Ovary (tissue), 9 donors: ENCODE measurements around the gene FGD4. TPM values are rescaled to one million over a fixed set of nuclear protein-coding genes. Genes with fewer than 3 reads are reported as not detected.

ENCODE experiments used
- DNase-seq, 5 donors: peaks; one replicate each; pipeline ENCODE4 v3.0.0-alpha.2; 2019 to 2020
- H3K27ac ChIP-seq, 2 donors: fragments of 200-600 bp; one replicate each; pipeline versions ENCODE4 v1.5.1 to v1.8.0; 2019 to 2022
- H3K27me3 ChIP-seq: fragments of 200-600 bp; one replicate; pipeline ENCODE4 v1.8.0; 2022
- H3K36me3 ChIP-seq: fragments of 200-600 bp; sonication (generic); one replicate; pipeline ENCODE4 v1.5.1; 2019
- H3K4me1 ChIP-seq: one replicate; pipeline ENCODE4 v1.8.1; 2013; ENCODE audit warnings: mild to moderate bottlenecking, moderate library complexity; ENCODE audit not compliant: insufficient read depth
- H3K4me3 ChIP-seq: fragments of 200-600 bp; sonication (generic); one replicate; pipeline ENCODE4 v1.5.1; 2017
- H3K9me3 ChIP-seq, 2 donors: fragments of 200-600 bp in 1 of 2; sonication (generic) in 1 of 2; one replicate each; pipeline versions ENCODE4 v1.5.1 to v1.8.1; 2013 to 2019; ENCODE audit warnings: mild to moderate bottlenecking in 1 of 2, moderate library complexity in 1 of 2
- CTCF ChIP-seq, 3 donors: fragments of 450-650 bp in 2 of 3; fragments of 200-600 bp in 1 of 3; IDR thresholded peaks; one replicate each; pipeline versions ENCODE4 v1.5.1 to v1.8.0; 2016 to 2022; ENCODE audit warnings: antibody characterized with exemption in 3 of 3, mild to moderate bottlenecking in 1 of 3
- EP300 ChIP-seq: sonication (generic); formaldehyde crosslinking; IDR thresholded peaks from one replicate; pipeline ENCODE4 v1.6.1; 2017; ENCODE audit warnings: antibody characterized with exemption
- POLR2A ChIP-seq: fragments of 450-650 bp; IDR thresholded peaks from one replicate; pipeline ENCODE4 v1.6.1; 2017; ENCODE audit warnings: antibody characterized with exemption, mild to moderate bottlenecking, moderate library complexity
- WGBS, 3 donors: extraction: QIAGEN DNeasy Blood & Tissue Kit in 1 of 3; methylation state at CpG; one replicate each; pipeline versions ENCODE4 v1.1.5 to v1.1.7; 2013 to 2017; 5-methylcytosine and 5-hydroxymethylcytosine counted together
- intact Hi-C, 4 donors: fragments of 100-400 bp; cut with DNase I; formaldehyde crosslinking; loops; one replicate each; pipeline versions ENCODE4 v1.11.0 to v1.15.1; 2022 to 2023
- polyA plus RNA-seq, 2 donors: library from polyadenylated mRNA; stranded (reverse); fragments of 200-250 nt in 1 of 2; fragments of 350-450 nt in 1 of 2; fragmentation: Illumina TruSeq in 1 of 2; extraction: RNeasy Lipid Tissue Mini Kit (QIAGEN cat#74804) in 1 of 2; gene quantifications; one replicate each; pipeline ENCODE4 v1.2.3, GENCODE V29; 2013 to 2014
- total RNA-seq, 7 donors: library from RNA; depleted of rRNA in 2 of 7; stranded (reverse); fragments of >200 nt in 2 of 7; fragmentation: NEBNext Ultra II Directional in 3 of 7; extraction: Animal tissue kit (Norgen Biotek cat#: 25700) in 3 of 7; gene quantifications; one replicate each; pipeline versions ENCODE4 v1.1.0 to v1.2.4, GENCODE V29; 2016 to 2023
- donor health status: DM: no; HTN: no; CAD: no; lungs with moderate emphysema.
- donor health status: DM: no; HTN: no; CAD: no.
- donor health status: Bipolar disorder and iron deficiency.
- donor health status: DM: yes; HTN: yes; CAD: no.
- donor health status: DM: no; HTN: no; CAD: no.
- donor health status: DM: yes; HTN: yes; CAD: no.

FGD4 gene
- total and polyA plus RNA-seq, 9 donors = 14.6 to 85.0 (median 51.6) TPM

DNA sequence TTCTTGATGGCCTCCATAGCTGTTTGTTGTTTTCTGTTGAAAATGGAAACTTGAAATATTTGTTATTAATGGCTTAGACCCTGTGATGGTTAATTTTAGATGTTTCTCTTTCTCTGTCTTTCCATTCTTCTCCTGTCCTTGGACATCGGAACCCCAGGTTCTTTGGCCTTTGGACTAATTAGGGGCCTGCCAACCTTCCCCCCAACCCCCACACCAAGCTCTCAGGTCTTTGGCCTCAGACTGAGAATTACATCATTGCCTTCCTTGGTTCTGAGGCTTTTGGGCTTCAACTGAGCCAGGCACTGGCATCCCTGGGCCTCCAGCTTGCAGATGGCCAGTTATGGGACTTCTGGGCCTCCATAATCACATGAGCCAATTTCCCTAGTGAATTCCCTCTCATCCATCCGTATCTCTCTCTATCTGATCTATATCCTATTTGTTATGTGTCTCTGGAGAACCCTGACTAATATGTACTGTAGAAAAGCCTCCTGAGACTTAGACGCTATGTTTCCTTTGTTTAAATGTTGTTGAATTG is 71.6 kb downstream of the FGD4 start:
- H3K4me3 ChIP-seq = no peak overlapping the region
- DNase-seq = no peak
- WGBS, 3 donors = 88 to 95% (median 89%) methylated on average over 3 of the region's 3 CpGs
- no peak overlapping the region for H3K27ac ChIP-seq
- H3K9me3 ChIP-seq = no peaks in the 10 kb centered on the region
- H3K36me3 ChIP-seq = no peaks in the 10 kb centered on the region
- H3K4me1 ChIP-seq = peaks cover 8% of the 10 kb centered on the region
- no peaks in the 10 kb centered on the region for H3K27me3 ChIP-seq
- intact Hi-C loops = no loop called here
- TF ChIP-seq CTCF (IDR thresholded peaks at IDR 0.05) = no peak
- no peak for TF ChIP-seq POLR2A
- no peak for TF ChIP-seq EP300

DNA sequence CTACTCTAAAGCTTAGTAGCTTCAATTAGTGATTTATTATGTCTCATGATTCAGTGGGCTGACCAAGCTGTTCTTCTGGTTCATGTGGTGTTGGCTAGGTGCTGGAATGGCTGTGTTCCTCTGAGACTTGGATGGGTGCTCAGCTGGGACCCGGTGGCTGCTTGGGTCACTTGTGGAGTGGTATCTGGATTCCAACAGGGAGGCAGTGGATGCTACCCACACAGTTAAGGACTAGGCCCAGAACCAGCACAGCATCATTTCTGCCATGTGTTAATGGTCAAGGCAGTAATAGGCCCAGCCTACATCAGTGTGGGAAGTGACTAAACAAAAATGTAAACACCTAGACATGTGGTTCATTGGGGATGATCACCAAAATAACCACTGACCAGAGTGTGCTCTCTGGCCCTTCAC is 72.2 kb downstream of the FGD4 start:
- intact Hi-C loops = no loop called here
- 84 to 100% (median 92%) methylated on average over 1 of the region's 1 CpG for WGBS, 3 donors
- Histone ChIP-seq H3K27me3 (no peaks in the 10 kb centered on the region), H3K27ac (no peak overlapping the region), H3K9me3 (no peaks in the 10 kb centered on the region), H3K36me3 (no peaks in the 10 kb centered on the region), H3K4me1 (peaks cover 8% of the 10 kb centered on the region), H3K4me3 (no peak overlapping the region)
- TF ChIP-seq EP300 (no peak), POLR2A (no peak), CTCF (IDR thresholded peaks at IDR 0.05) (no peak)
- no peak for DNase-seq

DNA sequence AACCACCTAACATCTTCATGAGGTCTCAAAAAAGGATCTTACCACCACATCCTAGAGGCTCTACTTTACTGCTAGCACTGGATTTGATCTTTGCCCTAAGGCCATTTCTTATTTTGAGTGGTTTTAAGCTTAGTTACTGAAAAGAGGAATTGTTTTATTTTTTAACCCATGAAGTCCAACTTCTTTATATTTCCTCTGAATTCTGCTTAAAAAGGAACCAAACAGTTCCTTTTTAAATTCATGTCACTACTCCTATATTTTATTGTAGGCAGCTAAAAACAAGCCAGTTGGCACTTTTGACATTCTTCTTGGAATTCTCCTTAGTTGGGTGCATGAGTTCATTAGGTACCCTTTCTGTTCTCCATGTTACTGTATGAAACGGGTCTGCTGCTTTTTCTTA is 76.4 kb downstream of the FGD4 start:
- Histone ChIP-seq H3K36me3 (no peaks in the 10 kb centered on the region), H3K4me1 (peaks cover 7% of the 10 kb centered on the region), H3K27me3 (no peaks in the 10 kb centered on the region), H3K9me3 (no peaks in the 10 kb centered on the region), H3K4me3 (no peak overlapping the region), H3K27ac (no peak overlapping the region)
- intact Hi-C loops = no loop called here
- no peak for TF ChIP-seq POLR2A
- no peak for TF ChIP-seq CTCF (IDR thresholded peaks at IDR 0.05)
- no peak for TF ChIP-seq EP300
- 87 to 97% (median 93%) methylated on average over 1 of the region's 1 CpG for WGBS, 3 donors
- no peak for DNase-seq

- peaks cover 5% of the 10 kb centered on the region for H3K4me1 ChIP-seq
- no peak overlapping the region for H3K4me3 ChIP-seq
- no peak for TF ChIP-seq CTCF (IDR thresholded peaks at IDR 0.05)
- no peak for TF ChIP-seq POLR2A
- TF ChIP-seq EP300 = no peak
- 78 to 91% (median 89%) methylated on average over 3 of the region's 3 CpGs for WGBS, 3 donors
- H3K36me3 ChIP-seq = no peaks in the 10 kb centered on the region
- DNase-seq = no peak
- no peaks in the 10 kb centered on the region for H3K27me3 ChIP-seq
- intact Hi-C loops = no loop called here
- H3K9me3 ChIP-seq = no peaks in the 10 kb centered on the region
- no peak overlapping the region for H3K27ac ChIP-seq
Measured at GRCh38 chr12:32476446-32476845, 77.1 kb downstream of the FGD4 start.
